Mesenteric fat pad (tissue), 1 donor: ENCODE results near the gene CLDN20. TPM values are rescaled to one million over a fixed set of nuclear protein-coding genes. Genes with fewer than 3 reads are reported as not detected.
"Not testable (repeated sequence)": the region's sequence is repeated elsewhere in the genome, so short reads cannot be mapped to it uniquely, and the experiment has no call there.

Experiments used
- DNase-seq: peaks from one replicate; pipeline ENCODE4 v3.0.0-alpha.2; 2020; ENCODE audit warnings: low spot score
- total RNA-seq: library from RNA; stranded (reverse); fragmentation: NEBNext Ultra II Directional; extraction: Animal tissue kit (Norgen Biotek cat#: 25700); gene quantifications from one replicate; pipeline ENCODE4 v1.2.1, GENCODE V29; 2021
- donor health status: DM: yes; HTN: yes; CAD: no.

Gene CLDN20
- total RNA-seq, 1 donor from 2014 or later, result not detected

- no peak for DNase-seq
Measured at GRCh38 chr6:155310596-155310995, 46.8 kb downstream of the CLDN20 start.

- DNase-seq, result no peak
Measured at GRCh38 chr6:155311086-155311485, 47.3 kb downstream of the CLDN20 start.

GRCh38 chr6:155311583-155311982 lies 47.8 kb downstream of the CLDN20 start:
- no peak for DNase-seq

GRCh38 chr6:155312950-155313349 lies 49.1 kb downstream of the CLDN20 start:
- DNase-seq, result not testable (repeated sequence)

GRCh38 chr6:155313602-155314091 lies 49.8 kb downstream of the CLDN20 start:
- DNase-seq, result no peak

GRCh38 chr6:155314092-155314772 lies 50.4 kb downstream of the CLDN20 start, which contains the start of gene TFB1M:
Gene TFB1M, minus strand, starts transcription at chr6:155314484. Its CDS starts 56 bp downstream, at chr6:155314428.
- DNase-seq, result peak; percentile 99

- DNase-seq, result no peak
Measured at GRCh38 chr6:155314773-155315515, 51.1 kb downstream of the CLDN20 start.

GRCh38 chr6:155315516-155315871 lies 51.7 kb downstream of the CLDN20 start:
- no peak for DNase-seq

- DNase-seq, result no peak
Measured at GRCh38 chr6:155316419-155316818, 52.6 kb downstream of the CLDN20 start.

GRCh38 chr6:155317186-155317585 lies 53.4 kb downstream of the CLDN20 start:
- no peak for DNase-seq

GRCh38 chr6:155319902-155320301 lies 56.1 kb downstream of the CLDN20 start:
- no peak for DNase-seq

- DNase-seq, result no peak
Measured at GRCh38 chr6:155324172-155324571, 60.4 kb downstream of the CLDN20 start.

- no peak for DNase-seq
Measured at GRCh38 chr6:155324993-155325392, 61.2 kb downstream of the CLDN20 start.

GRCh38 chr6:155325700-155326516 lies 62.1 kb downstream of the CLDN20 start:
- no peak for DNase-seq

Other genes starting within 250 kb of the CLDN20 start
- gene TFB1M, start 50.5 kb downstream of the CLDN20 start, total RNA-seq, result 12.5 TPM
- not detected for gene NOX3, start 191.8 kb downstream of the CLDN20 start, total RNA-seq